GM21723 (cell line): Measurements from ENCODE around the gene POMT2.
"Not testable (repeated sequence)": the region's sequence is repeated elsewhere in the genome, so short reads cannot be mapped to it uniquely, and the experiment has no call there.

Experiments used
- ATAC-seq: cut with Tn5 transposase; IDR thresholded peaks from one replicate; pipeline ENCODE4 v1.9.1; 2021; ENCODE audit warnings: mild to moderate bottlenecking, moderate library complexity; ENCODE audit not compliant: unreplicated experiment

The POMT2 gene

GRCh38 chr14:77303417-77304156 is 17.1 kb downstream of the POMT2 start:
- ATAC-seq, result peak; percentile 56

- ATAC-seq, result no peak
Measured at GRCh38 chr14:77302926-77303325, 17.8 kb downstream of the POMT2 start.

GRCh38 chr14:77301103-77301502 is 19.6 kb downstream of the POMT2 start:
- ATAC-seq, result no peak

- ATAC-seq, result no peak
Measured at GRCh38 chr14:77299771-77300170, 20.9 kb downstream of the POMT2 start.

GRCh38 chr14:77296906-77297305 is 23.8 kb downstream of the POMT2 start:
- no peak for ATAC-seq

- no peak for ATAC-seq
Measured at GRCh38 chr14:77296155-77296554, 24.5 kb downstream of the POMT2 start.

GRCh38 chr14:77290705-77291104 is 30.0 kb downstream of the POMT2 start:
- no peak for ATAC-seq

- ATAC-seq, result no peak
Measured at GRCh38 chr14:77286576-77286975, 34.1 kb downstream of the POMT2 start.

GRCh38 chr14:77284466-77284865 is 36.2 kb downstream of the POMT2 start:
- ATAC-seq, result no peak

- ATAC-seq, result no peak
Measured at GRCh38 chr14:77284066-77284465, 36.6 kb downstream of the POMT2 start.

GRCh38 chr14:77281852-77282410 is 38.8 kb downstream of the POMT2 start:
- no peak for ATAC-seq

- ATAC-seq, result not testable (repeated sequence)
Measured at GRCh38 chr14:77280921-77281320, 39.8 kb downstream of the POMT2 start.

GRCh38 chr14:77279719-77280118 is 41.0 kb downstream of the POMT2 start:
- no peak for ATAC-seq

GRCh38 chr14:77278461-77279230 is 42.0 kb downstream of the POMT2 start:
- no peak for ATAC-seq

GRCh38 chr14:77276959-77277358 is 43.7 kb downstream of the POMT2 start:
- no peak for ATAC-seq

GRCh38 chr14:77276295-77276935 is 44.3 kb downstream of the POMT2 start:
- no peak for ATAC-seq

- ATAC-seq, result no peak
Measured at GRCh38 chr14:77275601-77276017, 45.1 kb downstream of the POMT2 start.

GRCh38 chr14:77275041-77275580 is 45.6 kb downstream of the POMT2 start:
- ATAC-seq, result no peak

- no peak for ATAC-seq
Measured at GRCh38 chr14:77273796-77274195, 46.9 kb downstream of the POMT2 start.

- no peak for ATAC-seq
Measured at GRCh38 chr14:77272261-77272660, 48.4 kb downstream of the POMT2 start.

- no peak for ATAC-seq
Measured at GRCh38 chr14:77271113-77271710, 49.5 kb downstream of the POMT2 start, which contains the start of gene NGB. NGB (minus strand) TSS chr14:77271206; CDS start chr14:77270937, 269 bp downstream.
